Measurements from ENCODE around the gene CDK2. TPM values are rescaled to one million over a fixed set of nuclear protein-coding genes. Genes with fewer than 3 reads are reported as not detected.

Gene CDK2
- total RNA-seq, 2 experiments from 2014 or later, result 124 to 133 TPM

- POLR2A ChIA-PET, result no interaction called here
- CTCF ChIA-PET, result interaction anchor here (2.0 kb wide), 1 partner anchor 26 kb away, joined by 9 read pairs; no protein-coding TSS in a partner anchor
Observed at GRCh38 chr12:56021889-56022497, 55.4 kb downstream of the CDK2 start.

Other genes with a start within 250 kb of the CDK2 start
- gene RDH5, start 246.4 kb upstream of the CDK2 start, total RNA-seq, result 1 to 10 TPM; 4.9 to 5.2 TPM
- gene CD63, start 237.8 kb upstream of the CDK2 start, total RNA-seq, result 100 to 1,000 TPM; 190 to 193 TPM
- gene GDF11, start 223.7 kb upstream of the CDK2 start, total RNA-seq, result 10 to 100 TPM; 13.6 to 13.7 TPM
- 10 to 100 TPM; 92.5 to 94.3 TPM for gene SARNP, start 149.1 kb upstream of the CDK2 start, total RNA-seq
- gene ORMDL2, start 148.8 kb upstream of the CDK2 start, total RNA-seq, result 10 to 100 TPM; 39.6 to 41.0 TPM
- gene DNAJC14, start 137.2 kb upstream of the CDK2 start, total RNA-seq, result 10 to 100 TPM; 37.6 to 38.9 TPM
- gene MMP19, start 123.9 kb upstream of the CDK2 start, total RNA-seq, result not detected
- 10 to 100 TPM; 34.8 to 36.2 TPM for gene PYM1, start 38.9 kb upstream of the CDK2 start, total RNA-seq
- gene DGKA, start 35.7 kb upstream of the CDK2 start, total RNA-seq, result 100 to 1,000 TPM; 199 to 219 TPM
- gene PMEL, start 788 bp upstream of the CDK2 start, total RNA-seq, result under 1 TPM; 0.46 to 0.50 TPM
- gene RAB5B, start 7.2 kb downstream of the CDK2 start, total RNA-seq, result 10 to 100 TPM; 27.5 to 32.4 TPM
- 1 to 10 TPM; 2.7 TPM for gene SUOX, start 30.4 kb downstream of the CDK2 start, total RNA-seq
- 10 to 100 TPM; 14.2 to 15.1 TPM for gene IKZF4, start 54.2 kb downstream of the CDK2 start, total RNA-seq
- 10 to 100 TPM; 44.3 to 47.0 TPM for gene RPS26, start 75.1 kb downstream of the CDK2 start, total RNA-seq
- gene ERBB3, start 113.3 kb downstream of the CDK2 start, total RNA-seq, result 1 to 10 TPM in 1 of 2 experiments, under 1 TPM in 1; 0.97 to 1.1 TPM
- 100 to 1,000 TPM; 507 to 514 TPM for gene PA2G4, start 137.7 kb downstream of the CDK2 start, total RNA-seq
- gene RPL41, start 149.8 kb downstream of the CDK2 start, total RNA-seq, result 1,000 to 10,000 TPM; 5,323 to 5,325 TPM
- 1 to 10 TPM; 9.8 TPM for gene ZC3H10, start 151.4 kb downstream of the CDK2 start, total RNA-seq
- gene ESYT1, start 161.4 kb downstream of the CDK2 start, total RNA-seq, result 100 to 1,000 TPM; 193 to 196 TPM
- gene MYL6B, start 185.8 kb downstream of the CDK2 start, total RNA-seq, result 10 to 100 TPM; 68.4 to 75.1 TPM
- gene MYL6, start 191.5 kb downstream of the CDK2 start, total RNA-seq, result 100 to 1,000 TPM; 929 to 938 TPM
- gene SMARCC2, start 222.7 kb downstream of the CDK2 start, total RNA-seq, result 100 to 1,000 TPM; 105 to 108 TPM

Measured in activated CD8-positive, alpha-beta memory T cell treated with anti-CD3 and anti-CD28 coated beads for 36 hours (primary cell).